ENCODE measurements around the gene FSTL4.
A peak's percentile ranks its signal among the peaks of the same experiment; 100 is the strongest.
"Not testable (repeated sequence)": the region's sequence is repeated elsewhere in the genome, so short reads cannot be mapped to it uniquely, and the experiment has no call there.

FSTL4 gene

GRCh38 chr5:133454442-133454841 is 157.9 kb downstream of the FSTL4 start:
- no peak for DNase-seq (ENCODE audit: low spot score)

GRCh38 chr5:133453831-133454230 is 158.5 kb downstream of the FSTL4 start:
- no peak for DNase-seq (ENCODE audit: low spot score)

- DNase-seq (ENCODE audit: low spot score) = no peak
Observed at GRCh38 chr5:133453084-133453780, 159.1 kb downstream of the FSTL4 start.

GRCh38 chr5:133451926-133452325 is 160.4 kb downstream of the FSTL4 start:
- DNase-seq (ENCODE audit: low spot score) = no peak

GRCh38 chr5:133450286-133450685 is 162.1 kb downstream of the FSTL4 start:
- no peak for DNase-seq (ENCODE audit: low spot score)

- no peak for DNase-seq (ENCODE audit: low spot score)
Observed at GRCh38 chr5:133449181-133449580, 163.2 kb downstream of the FSTL4 start.

- DNase-seq (ENCODE audit: low spot score) = no peak
Observed at GRCh38 chr5:133446440-133446839, 165.9 kb downstream of the FSTL4 start.

GRCh38 chr5:133445744-133446143 is 166.6 kb downstream of the FSTL4 start:
- DNase-seq (ENCODE audit: low spot score) = no peak

- DNase-seq (ENCODE audit: low spot score) = not testable (repeated sequence)
Observed at GRCh38 chr5:133445204-133445603, 167.1 kb downstream of the FSTL4 start.

- DNase-seq (ENCODE audit: low spot score) = no peak
Observed at GRCh38 chr5:133444711-133445110, 167.6 kb downstream of the FSTL4 start.

- no peak for DNase-seq (ENCODE audit: low spot score)
Observed at GRCh38 chr5:133441166-133441815, 171.1 kb downstream of the FSTL4 start.

- no peak for DNase-seq (ENCODE audit: low spot score)
Observed at GRCh38 chr5:133440467-133441115, 171.8 kb downstream of the FSTL4 start.

- DNase-seq (ENCODE audit: low spot score) = no peak
Observed at GRCh38 chr5:133439859-133440258, 172.5 kb downstream of the FSTL4 start.

- no peak for DNase-seq (ENCODE audit: low spot score)
Observed at GRCh38 chr5:133438487-133438886, 173.9 kb downstream of the FSTL4 start.

- DNase-seq (ENCODE audit: low spot score) = no peak
Observed at GRCh38 chr5:133434336-133434735, 178.0 kb downstream of the FSTL4 start.

GRCh38 chr5:133433641-133434040 is 178.7 kb downstream of the FSTL4 start:
- DNase-seq (ENCODE audit: low spot score) = no peak

GRCh38 chr5:133432956-133433532 is 179.3 kb downstream of the FSTL4 start:
- peak; percentile 5 for DNase-seq (ENCODE audit: low spot score)

- no peak for DNase-seq (ENCODE audit: low spot score)
Observed at GRCh38 chr5:133431326-133431865, 180.9 kb downstream of the FSTL4 start.

- DNase-seq (ENCODE audit: low spot score) = no peak
Observed at GRCh38 chr5:133430095-133430494, 182.2 kb downstream of the FSTL4 start.

GRCh38 chr5:133429046-133429445 is 183.3 kb downstream of the FSTL4 start:
- no peak for DNase-seq (ENCODE audit: low spot score)

- DNase-seq (ENCODE audit: low spot score) = no peak
Observed at GRCh38 chr5:133428072-133428660, 184.2 kb downstream of the FSTL4 start.

- no peak for DNase-seq (ENCODE audit: low spot score)
Observed at GRCh38 chr5:133427121-133427777, 185.1 kb downstream of the FSTL4 start.

Data from globus pallidus (tissue), 1 donor.